Measurements from ENCODE around the gene CCDC57.

DNA sequence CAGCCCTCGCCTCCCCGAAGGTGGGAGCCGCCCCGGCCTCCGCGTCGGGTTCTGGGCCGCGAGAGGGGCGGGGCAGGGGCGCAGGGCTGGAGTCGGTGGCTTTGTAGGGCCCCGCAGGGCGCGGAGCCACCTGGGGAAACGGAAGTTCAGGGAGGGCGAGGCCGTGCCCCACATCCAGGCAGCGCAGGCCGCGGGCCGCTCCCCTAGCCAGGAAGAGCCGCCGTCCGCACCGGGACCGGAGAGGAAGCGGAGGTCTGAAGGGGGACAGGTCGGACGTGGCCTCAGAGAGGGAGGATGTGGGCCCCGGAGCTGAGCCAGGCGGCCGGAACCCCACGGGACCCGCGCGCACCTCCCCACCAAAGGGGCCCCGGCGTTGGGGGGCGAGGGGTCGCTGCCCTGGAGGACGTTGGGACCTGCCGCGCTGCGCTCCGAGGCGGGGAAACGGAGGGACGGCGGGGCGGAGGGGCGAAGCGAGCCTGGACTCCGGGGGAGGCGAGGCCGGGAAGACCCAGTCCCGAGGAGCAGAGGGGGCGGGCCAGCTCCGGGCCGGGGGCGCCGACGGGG lies 15.7 kb upstream of the CCDC57 start:
- TF ChIP-seq EP300 (IDR thresholded peaks at IDR 0.05) = no peak
- TF ChIP-seq CTCF (IDR thresholded peaks at IDR 0.05) = no peak
- no peak for TF ChIP-seq POLR2A (IDR thresholded peaks at IDR 0.05; ENCODE audit: low read depth)
- TF ChIP-seq POLR2AphosphoS5 (IDR thresholded peaks at IDR 0.05) = peak in 1 of 2 donors; percentile 44

All from esophagus muscularis mucosa (tissue), 4 donors.